GM19455 (cell line): ENCODE results near the gene CASP2.
A peak's percentile ranks its signal among the peaks of the same experiment; 100 is the strongest.

ENCODE experiments used
- ATAC-seq: cut with Tn5 transposase; IDR thresholded peaks from one replicate; pipeline ENCODE4 v1.9.1; 2021; ENCODE audit not compliant: unreplicated experiment

CASP2 gene

GRCh38 chr7:143325240-143325639, 37.1 kb downstream of the CASP2 start:
- ATAC-seq = peak; percentile 47

GRCh38 chr7:143327903-143328302, 39.8 kb downstream of the CASP2 start:
- ATAC-seq = peak; percentile 64

- no peak for ATAC-seq
Measured at GRCh38 chr7:143329471-143330170, 41.5 kb downstream of the CASP2 start.

- ATAC-seq = no peak
Measured at GRCh38 chr7:143331179-143331801, 43.1 kb downstream of the CASP2 start.

- ATAC-seq = no peak
Measured at GRCh38 chr7:143334244-143334643, 46.1 kb downstream of the CASP2 start.

GRCh38 chr7:143337216-143337615, 49.1 kb downstream of the CASP2 start:
- no peak for ATAC-seq

GRCh38 chr7:143341842-143342241, 53.7 kb downstream of the CASP2 start:
- ATAC-seq = no peak

GRCh38 chr7:143343596-143343995, 55.4 kb downstream of the CASP2 start:
- ATAC-seq = no peak

- ATAC-seq = peak; percentile 73
Measured at GRCh38 chr7:143345428-143345900, 57.3 kb downstream of the CASP2 start.

GRCh38 chr7:143346018-143346417, 57.9 kb downstream of the CASP2 start:
- no peak for ATAC-seq

GRCh38 chr7:143347950-143348349, 59.8 kb downstream of the CASP2 start:
- ATAC-seq = no peak

- ATAC-seq = no peak
Measured at GRCh38 chr7:143351060-143351459, 62.9 kb downstream of the CASP2 start.

GRCh38 chr7:143351574-143351973, 63.4 kb downstream of the CASP2 start:
- no peak for ATAC-seq

- ATAC-seq = no peak
Measured at GRCh38 chr7:143352531-143353002, 64.4 kb downstream of the CASP2 start.

GRCh38 chr7:143354376-143354775, 66.2 kb downstream of the CASP2 start:
- ATAC-seq = no peak

- no peak for ATAC-seq
Measured at GRCh38 chr7:143354965-143355364, 66.8 kb downstream of the CASP2 start.

- no peak for ATAC-seq
Measured at GRCh38 chr7:143355450-143356385, 67.6 kb downstream of the CASP2 start.

- ATAC-seq = no peak
Measured at GRCh38 chr7:143356414-143357050, 68.4 kb downstream of the CASP2 start.
